ENCODE data around the gene IQSEC3.
"Not testable (repeated sequence)": the region's sequence is repeated elsewhere in the genome, so short reads cannot be mapped to it uniquely, and the experiment has no call there.

IQSEC3 gene

DNA sequence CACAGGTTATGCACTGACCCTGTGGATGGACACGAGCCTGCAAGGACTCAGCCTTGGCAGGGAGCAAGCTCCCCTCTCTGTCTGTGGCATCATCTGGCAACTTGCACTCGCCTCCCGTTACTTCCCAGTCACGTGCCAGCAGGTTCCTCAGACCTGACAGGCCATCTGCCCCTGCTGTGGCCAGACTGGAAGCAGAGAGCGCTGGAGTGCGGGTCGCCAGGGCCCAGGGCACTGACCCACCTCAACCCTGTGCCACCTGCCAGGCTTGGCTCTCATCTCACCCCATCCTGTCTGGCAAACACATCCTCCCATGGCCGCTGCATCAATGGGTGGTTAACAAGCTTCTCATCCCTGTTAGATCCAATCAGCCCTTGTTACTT, 119.0 kb downstream of the IQSEC3 start:
- Histone ChIP-seq H4K20me1 (ENCODE audit: insufficient read depth, low read length) (no peaks in the 10 kb centered on the region), H3K27ac (ENCODE audit: low read length) (no peak overlapping the region), H3K4me1 (ENCODE audit: low read length) (no peaks in the 10 kb centered on the region), H3K4me2 (ENCODE audit: low read length) (no peak overlapping the region), H3K36me3 (replicated peaks; ENCODE audit: low read depth, low read length) (no peaks in the 10 kb centered on the region), H2AFZ (ENCODE audit: low read depth, low read length) (no peak overlapping the region), H3K4me3 (ENCODE audit: low read length) (no peak overlapping the region), H3K79me2 (ENCODE audit: low read length) (no peaks in the 10 kb centered on the region), H3K27me3 (ENCODE audit: low read depth, low read length) (no peaks in the 10 kb centered on the region), H3K9ac (ENCODE audit: low read length) (no peak overlapping the region), H3K9me3 (ENCODE audit: insufficient read depth, low read length) (no peaks in the 10 kb centered on the region)
- TF ChIP-seq, protein P1, sequence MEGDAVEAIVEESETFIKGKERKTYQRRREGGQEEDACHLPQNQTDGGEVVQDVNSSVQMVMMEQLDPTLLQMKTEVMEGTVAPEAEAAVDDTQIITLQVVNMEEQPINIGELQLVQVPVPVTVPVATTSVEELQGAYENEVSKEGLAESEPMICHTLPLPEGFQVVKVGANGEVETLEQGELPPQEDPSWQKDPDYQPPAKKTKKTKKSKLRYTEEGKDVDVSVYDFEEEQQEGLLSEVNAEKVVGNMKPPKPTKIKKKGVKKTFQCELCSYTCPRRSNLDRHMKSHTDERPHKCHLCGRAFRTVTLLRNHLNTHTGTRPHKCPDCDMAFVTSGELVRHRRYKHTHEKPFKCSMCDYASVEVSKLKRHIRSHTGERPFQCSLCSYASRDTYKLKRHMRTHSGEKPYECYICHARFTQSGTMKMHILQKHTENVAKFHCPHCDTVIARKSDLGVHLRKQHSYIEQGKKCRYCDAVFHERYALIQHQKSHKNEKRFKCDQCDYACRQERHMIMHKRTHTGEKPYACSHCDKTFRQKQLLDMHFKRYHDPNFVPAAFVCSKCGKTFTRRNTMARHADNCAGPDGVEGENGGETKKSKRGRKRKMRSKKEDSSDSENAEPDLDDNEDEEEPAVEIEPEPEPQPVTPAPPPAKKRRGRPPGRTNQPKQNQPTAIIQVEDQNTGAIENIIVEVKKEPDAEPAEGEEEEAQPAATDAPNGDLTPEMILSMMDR (IDR thresholded peaks at IDR 0.05; ENCODE audit: low read depth, low read length), result no peak

DNA sequence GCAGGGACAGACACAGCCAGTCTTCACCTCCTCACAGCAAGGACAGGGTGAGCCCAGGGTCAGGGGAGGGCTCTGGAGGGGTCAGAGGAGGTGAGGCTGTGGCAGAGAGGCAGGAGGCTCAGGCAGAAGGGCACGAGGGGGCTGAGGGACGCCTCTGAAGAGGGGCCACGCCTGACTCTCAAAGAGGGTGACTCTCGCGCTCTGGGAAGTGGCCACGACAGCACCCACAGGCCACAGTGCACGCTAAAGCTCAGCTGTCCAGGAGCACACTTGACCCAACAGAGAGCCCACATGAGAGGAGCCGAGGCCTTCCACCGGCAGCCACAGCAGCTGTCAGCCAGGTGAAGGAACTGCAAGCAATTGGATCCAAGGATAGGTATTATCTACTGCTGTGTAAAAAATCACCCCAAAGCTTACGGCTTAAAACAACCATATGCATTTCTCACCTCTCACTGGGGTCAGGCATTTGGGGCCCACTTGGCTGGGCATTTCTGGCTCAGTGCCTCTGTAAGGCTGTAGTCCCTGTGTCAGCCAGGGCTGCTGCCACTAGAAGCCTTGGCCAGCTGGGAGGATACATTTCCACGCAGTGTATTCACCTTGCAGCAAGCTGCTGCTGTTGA, 119.5 kb downstream of the IQSEC3 start:
- no peaks in the 10 kb centered on the region for H3K4me1 ChIP-seq (ENCODE audit: low read length)
- H3K27me3 ChIP-seq (ENCODE audit: low read depth, low read length), result no peaks in the 10 kb centered on the region
- H3K36me3 ChIP-seq (replicated peaks; ENCODE audit: low read depth, low read length), result no peaks in the 10 kb centered on the region
- H2AFZ ChIP-seq (ENCODE audit: low read depth, low read length), result no peak overlapping the region
- H3K4me2 ChIP-seq (ENCODE audit: low read length), result no peak overlapping the region
- no peak overlapping the region for H3K27ac ChIP-seq (ENCODE audit: low read length)
- TF ChIP-seq, protein P1 (IDR thresholded peaks at IDR 0.05; ENCODE audit: low read depth, low read length), result no peak
- no peak for TF ChIP-seq EZH2phosphoT487 (IDR thresholded peaks at IDR 0.05; ENCODE audit: low read depth)
- H3K79me2 ChIP-seq (ENCODE audit: low read length), result no peaks in the 10 kb centered on the region
- no peaks in the 10 kb centered on the region for H4K20me1 ChIP-seq (ENCODE audit: insufficient read depth, low read length)
- no peaks in the 10 kb centered on the region for H3K9me3 ChIP-seq (ENCODE audit: insufficient read depth, low read length)
- no peak overlapping the region for H3K4me3 ChIP-seq (ENCODE audit: low read length)
- H3K9ac ChIP-seq (ENCODE audit: low read length), result no peak overlapping the region

DNA sequence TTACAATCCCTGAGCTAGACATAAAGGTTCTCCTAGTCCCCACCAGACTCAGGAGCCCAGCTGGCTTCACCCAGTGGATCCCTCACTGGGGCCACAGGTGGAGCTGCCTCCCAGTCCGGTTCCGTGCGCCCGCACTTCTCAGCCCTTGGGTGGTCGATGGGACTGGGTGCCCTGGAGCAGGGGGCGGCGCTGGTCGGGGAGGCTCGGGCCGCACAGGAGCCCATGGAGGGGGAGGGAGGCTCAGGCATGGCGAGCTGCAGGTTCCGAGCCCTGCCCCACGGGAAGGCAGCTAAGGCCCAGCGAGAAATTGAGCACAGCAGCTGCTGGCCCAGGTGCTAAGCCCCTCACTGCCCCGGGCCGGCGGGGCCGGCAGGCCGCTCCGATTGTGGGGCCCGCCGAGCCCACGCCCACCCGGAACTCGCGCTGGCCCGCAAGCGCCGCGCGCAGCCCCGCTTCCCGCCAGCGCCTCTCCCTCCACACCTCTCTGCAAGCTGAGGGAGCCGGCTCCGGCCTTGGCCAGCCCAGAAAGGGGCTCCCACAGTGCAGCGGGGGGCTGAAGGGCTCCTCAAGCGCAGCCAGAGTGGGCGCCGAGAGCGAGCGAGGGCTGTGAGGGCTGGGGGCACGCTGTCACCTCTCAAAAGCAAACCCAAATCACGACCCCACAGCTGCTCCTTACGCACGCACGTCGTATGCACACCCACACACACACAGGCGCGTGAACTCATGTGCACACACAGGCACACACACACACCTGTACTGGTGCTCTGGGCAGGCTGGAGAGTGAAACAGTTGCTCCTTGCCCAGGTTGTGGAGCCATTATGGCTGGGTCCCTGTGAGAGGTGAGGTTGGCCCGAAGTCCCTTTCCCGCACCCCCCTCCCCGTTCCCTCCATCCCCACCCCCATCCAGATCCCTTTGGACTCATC, 121.7 kb downstream of the IQSEC3 start:
- not testable (repeated sequence) for H3K79me2 ChIP-seq (ENCODE audit: low read length); H3K4me1 ChIP-seq (ENCODE audit: low read length); H3K4me3 ChIP-seq (ENCODE audit: low read length); H3K9ac ChIP-seq (ENCODE audit: low read length); H4K20me1 ChIP-seq (ENCODE audit: insufficient read depth, low read length); H3K9me3 ChIP-seq (ENCODE audit: insufficient read depth, low read length); H3K4me2 ChIP-seq (ENCODE audit: low read length); H2AFZ ChIP-seq (ENCODE audit: low read depth, low read length); H3K36me3 ChIP-seq (replicated peaks; ENCODE audit: low read depth, low read length); H3K27me3 ChIP-seq (ENCODE audit: low read depth, low read length); H3K27ac ChIP-seq (ENCODE audit: low read length)

GRCh38 chr12:188910-189621, 122.5 kb downstream of the IQSEC3 start:
- TF ChIP-seq EZH2phosphoT487 (IDR thresholded peaks at IDR 0.05; ENCODE audit: low read depth), result no peak
- TF ChIP-seq, protein P1 (IDR thresholded peaks at IDR 0.05; ENCODE audit: low read depth, low read length), result no peak
- Histone ChIP-seq H3K9me3 (ENCODE audit: insufficient read depth, low read length) (no peaks in the 10 kb centered on the region), H3K4me1 (ENCODE audit: low read length) (no peaks in the 10 kb centered on the region), H3K79me2 (ENCODE audit: low read length) (no peaks in the 10 kb centered on the region), H3K9ac (ENCODE audit: low read length) (no peak overlapping the region), H3K27ac (ENCODE audit: low read length) (no peak overlapping the region), H3K4me3 (ENCODE audit: low read length) (no peak overlapping the region), H3K36me3 (replicated peaks; ENCODE audit: low read depth, low read length) (no peaks in the 10 kb centered on the region), H3K4me2 (ENCODE audit: low read length) (no peak overlapping the region), H2AFZ (ENCODE audit: low read depth, low read length) (no peak overlapping the region), H4K20me1 (ENCODE audit: insufficient read depth, low read length) (no peaks in the 10 kb centered on the region), H3K27me3 (ENCODE audit: low read depth, low read length) (no peaks in the 10 kb centered on the region)

Data from OCI-LY3 (cell line).